OCI-M1 (cell line): ENCODE measurements around the gene ANAPC4.

Source experiments
- DNase-seq: peaks from one replicate; lab custom pipeline; 2025; lab: John Stamatoyannopoulos, UW

Gene ANAPC4

DNA sequence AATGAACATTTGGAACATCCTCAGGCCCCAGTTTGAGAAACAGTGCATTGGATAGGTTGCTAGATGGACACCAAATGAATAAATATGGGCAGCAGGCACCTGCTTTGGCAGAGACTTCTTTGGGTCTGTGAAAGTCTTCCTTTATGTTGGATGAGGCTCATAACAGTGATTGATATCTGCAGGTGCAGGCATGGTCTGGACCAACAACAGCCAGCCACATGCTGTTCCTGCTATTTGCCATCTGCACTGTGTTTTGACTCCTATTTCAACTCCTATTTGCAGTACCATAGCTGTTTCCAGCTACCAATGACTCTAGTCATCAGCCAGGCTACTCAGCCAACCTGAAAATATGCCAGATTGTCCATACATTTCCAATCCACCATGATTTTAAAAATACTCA, 60.9 kb downstream of the ANAPC4 start:
- DNase-seq: no peak

GRCh38 chr4:25439918-25440477, 62.9 kb downstream of the ANAPC4 start:
- peak; percentile 87 for DNase-seq

DNA sequence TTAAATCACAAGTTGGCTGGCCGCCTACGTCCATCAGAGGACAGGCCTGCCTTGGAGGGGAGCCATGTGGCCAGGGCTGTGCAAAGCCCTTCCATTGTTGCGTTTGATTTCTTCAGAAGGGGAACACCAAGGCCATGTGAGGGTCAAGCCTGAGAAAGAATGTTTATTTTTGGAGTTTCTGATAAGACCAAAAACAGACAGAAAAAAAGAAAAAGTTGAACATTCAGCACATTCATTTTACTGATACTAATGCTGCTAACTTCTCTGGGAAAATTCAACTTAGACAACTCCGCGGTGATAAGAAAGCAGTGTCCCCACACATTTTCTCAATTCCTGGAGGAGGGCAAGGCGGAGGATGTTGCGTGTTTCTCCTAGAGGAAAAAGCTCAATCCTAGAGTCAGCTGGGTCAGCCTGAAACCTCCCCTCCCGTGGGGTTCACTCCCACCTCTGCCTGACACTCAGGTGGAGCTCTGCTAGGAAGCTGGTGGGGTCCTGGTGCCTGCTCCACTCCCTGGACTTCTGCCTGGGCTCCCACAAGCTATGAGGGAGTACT, 63.5 kb downstream of the ANAPC4 start:
- no peak for DNase-seq

GRCh38 chr4:25441519-25442117, 64.6 kb downstream of the ANAPC4 start:
- DNase-seq: peak; percentile 70

- DNase-seq: no peak
These were observed 65.8 kb downstream of the ANAPC4 start for GRCh38 chr4:25442863-25443307.

DNA sequence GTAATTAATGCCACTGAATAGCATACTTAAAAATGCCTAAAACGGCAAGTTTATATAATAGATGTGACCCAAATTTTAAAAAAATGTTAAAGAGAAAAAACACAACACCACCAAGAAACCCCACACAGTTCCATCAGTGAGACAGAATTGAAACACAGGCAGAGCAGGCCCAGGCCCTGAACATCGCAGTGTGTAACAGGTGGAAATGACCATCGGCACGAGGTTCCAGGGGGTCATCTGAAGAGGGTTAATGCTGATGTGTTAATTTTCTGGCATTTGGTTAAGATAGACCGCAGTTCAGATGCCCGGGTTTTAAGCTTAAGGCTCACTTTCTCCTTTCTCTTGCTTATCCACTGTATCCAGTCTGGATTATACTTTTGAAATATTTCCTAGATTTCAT, 66.8 kb downstream of the ANAPC4 start:
- DNase-seq: no peak

DNA sequence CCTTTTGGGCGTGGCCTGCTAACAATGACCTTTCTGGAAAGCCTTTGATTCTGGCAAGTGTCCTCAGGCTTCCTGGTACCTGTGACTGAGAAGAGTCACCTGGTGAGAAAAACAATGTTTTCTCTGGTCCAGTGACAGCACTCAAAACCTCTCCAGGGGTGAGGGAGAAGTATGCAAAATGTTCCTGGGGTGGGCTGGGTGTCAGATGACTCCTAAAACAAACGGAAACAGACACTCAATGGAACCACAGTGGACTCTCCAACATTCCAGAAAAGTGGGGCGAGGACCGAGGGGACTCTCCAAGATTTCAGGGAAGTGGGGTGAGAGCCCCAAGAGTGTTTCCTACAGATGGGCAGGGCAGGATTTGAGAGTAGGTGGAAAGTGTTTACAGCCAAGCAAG, 69.5 kb downstream of the ANAPC4 start:
- DNase-seq: no peak

- DNase-seq: no peak
These were observed 71.5 kb downstream of the ANAPC4 start for GRCh38 chr4:25448379-25449109.

- DNase-seq: no peak
These were observed 72.2 kb downstream of the ANAPC4 start for GRCh38 chr4:25449270-25449669.

DNA sequence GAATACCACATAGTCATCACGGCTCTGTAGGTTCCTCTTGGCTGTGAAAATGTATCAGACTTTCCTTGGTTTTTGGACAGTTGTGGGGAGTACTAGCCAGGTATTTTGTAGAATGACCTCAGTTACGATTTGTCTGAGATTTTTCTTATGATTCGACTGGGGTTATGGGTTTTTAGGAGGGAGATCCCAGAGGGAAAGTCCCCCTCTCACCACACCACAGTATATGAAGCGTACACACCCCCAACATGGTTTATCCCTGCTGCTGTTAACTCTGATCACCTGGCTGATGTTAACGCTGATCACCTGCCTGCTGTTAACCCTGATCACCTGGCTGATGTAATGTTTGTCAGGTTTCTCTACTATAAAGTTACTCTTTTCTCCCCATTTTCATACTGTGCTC, 72.6 kb downstream of the ANAPC4 start:
- no peak for DNase-seq

GRCh38 chr4:25450491-25450901, 73.4 kb downstream of the ANAPC4 start:
- DNase-seq: no peak

DNA sequence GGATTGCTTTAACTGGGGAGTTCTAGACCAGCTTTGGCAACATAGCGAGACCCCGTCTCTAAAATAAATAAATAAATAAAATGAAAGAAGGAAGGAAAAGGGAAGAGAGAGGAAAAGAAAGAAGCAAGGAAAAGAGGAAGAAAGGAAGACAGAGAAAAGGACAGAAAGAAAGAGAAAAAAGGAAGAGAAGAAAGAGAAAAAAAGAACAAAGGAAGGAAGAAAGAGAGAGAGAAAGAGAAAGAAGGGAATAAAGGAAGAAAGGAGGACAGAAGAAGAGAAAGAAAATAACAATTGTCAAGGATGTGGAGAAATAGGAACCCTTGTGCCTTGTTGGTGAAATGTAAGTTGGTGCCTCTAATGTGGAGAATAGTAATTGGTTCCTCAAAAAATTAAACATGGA, 74.6 kb downstream of the ANAPC4 start:
- DNase-seq: no peak

DNA sequence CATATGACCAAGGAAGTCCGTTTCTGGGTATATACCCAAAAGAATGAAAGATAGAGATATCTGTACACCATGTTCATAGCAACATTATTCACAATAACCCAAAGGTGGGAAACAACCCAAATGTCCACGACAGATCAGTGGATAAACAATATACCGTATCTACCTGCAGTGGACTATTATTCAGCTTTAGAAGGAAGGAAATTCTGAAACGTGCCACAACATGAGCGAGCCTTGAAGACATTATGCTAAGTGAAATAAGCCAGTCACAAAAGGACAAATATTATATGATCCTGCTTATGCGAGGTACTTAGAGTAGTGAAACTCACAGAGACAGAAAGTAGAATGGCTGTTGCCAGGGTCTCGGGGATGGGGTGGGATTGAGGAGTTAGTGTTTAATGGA, 75.0 kb downstream of the ANAPC4 start:
- DNase-seq: no peak

GRCh38 chr4:25454476-25454875, 77.4 kb downstream of the ANAPC4 start:
- no peak for DNase-seq

DNA sequence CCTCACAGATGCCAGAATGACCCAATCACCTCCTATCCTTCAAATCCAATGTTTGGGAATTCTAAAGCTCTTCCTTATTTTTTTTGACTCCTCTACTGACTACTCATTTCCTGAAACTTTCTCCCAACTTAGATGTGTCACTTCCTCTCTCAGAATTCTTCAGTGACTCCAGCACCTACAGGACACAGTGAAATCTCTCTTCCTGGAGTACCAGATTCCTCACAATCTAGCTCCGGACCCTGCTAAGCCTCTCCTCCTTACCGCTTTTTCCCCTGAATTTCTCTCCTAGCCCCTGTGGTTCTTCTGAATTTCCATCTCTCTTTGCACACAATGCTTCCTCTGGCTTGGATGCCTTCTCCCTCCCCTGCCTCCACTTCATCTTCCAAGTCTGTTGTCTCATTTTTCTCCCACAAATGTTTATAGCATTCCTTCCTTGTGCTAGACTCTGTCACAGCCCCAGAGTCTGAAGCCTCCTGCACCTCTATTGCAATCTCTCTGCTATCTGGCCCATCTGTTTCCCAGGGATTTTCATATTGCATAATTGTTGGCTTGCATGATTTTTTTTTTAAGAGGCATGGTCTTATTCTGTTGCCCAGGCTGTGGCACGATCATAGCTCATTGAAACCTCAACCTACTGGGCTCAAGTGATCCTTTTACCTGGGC, 80.1 kb downstream of the ANAPC4 start:
- peak; percentile 11 for DNase-seq

GRCh38 chr4:25466966-25467697, 90.1 kb downstream of the ANAPC4 start:
- DNase-seq: no peak

DNA sequence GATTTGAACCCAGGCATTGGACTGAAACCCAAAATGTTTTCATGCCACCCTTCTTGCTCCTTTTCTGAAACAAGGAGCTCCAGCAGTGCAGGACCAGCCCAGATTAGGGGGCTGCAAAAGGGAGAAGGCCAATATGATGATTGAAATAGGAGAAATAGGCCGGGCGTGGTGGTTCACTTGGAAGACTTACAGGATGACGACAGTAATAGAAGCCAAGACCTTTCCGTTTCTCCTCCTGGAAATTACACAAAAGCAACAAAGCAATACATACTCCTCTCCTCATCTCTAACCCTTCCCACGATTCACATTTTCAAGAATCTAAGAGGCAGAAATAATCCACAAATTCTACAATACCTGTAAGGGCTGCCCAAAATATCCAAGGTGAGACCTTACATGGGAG, 90.8 kb downstream of the ANAPC4 start:
- no peak for DNase-seq
